ENCODE results near the gene GATA5.
A peak's percentile ranks its signal among the peaks of the same experiment; 100 is the strongest.
"Not testable (repeated sequence)": the region's sequence is repeated elsewhere in the genome, so short reads cannot be mapped to it uniquely, and the experiment has no call there.

Gene GATA5

DNA sequence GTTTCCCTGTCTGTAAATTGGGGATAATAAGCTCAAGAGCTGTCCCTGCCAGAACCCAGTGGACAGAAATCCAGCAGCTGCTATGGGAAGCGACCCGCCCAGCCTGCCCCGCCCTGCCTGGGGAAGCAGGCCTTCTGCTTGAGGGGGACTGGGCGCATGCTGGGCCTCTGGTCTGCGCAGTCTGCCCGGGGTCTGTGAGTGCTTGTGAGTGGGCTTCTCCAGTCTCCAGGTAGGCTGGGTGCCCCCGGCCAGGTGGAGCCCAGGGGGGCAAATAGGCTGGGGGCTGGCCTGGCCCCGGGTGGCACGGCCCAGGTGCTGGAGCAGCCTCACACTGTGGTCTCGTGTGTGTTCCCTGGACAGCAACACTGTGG, 47.8 kb downstream of the GATA5 start:
- peak overlapping the region; percentile 23; the same call in 1 of the 2 replicates for H3K4me3 ChIP-seq (ENCODE audit: low read depth, low read length)
- DNase-seq (ENCODE audit: low read depth) = no peak
- TF ChIP-seq, protein P1, sequence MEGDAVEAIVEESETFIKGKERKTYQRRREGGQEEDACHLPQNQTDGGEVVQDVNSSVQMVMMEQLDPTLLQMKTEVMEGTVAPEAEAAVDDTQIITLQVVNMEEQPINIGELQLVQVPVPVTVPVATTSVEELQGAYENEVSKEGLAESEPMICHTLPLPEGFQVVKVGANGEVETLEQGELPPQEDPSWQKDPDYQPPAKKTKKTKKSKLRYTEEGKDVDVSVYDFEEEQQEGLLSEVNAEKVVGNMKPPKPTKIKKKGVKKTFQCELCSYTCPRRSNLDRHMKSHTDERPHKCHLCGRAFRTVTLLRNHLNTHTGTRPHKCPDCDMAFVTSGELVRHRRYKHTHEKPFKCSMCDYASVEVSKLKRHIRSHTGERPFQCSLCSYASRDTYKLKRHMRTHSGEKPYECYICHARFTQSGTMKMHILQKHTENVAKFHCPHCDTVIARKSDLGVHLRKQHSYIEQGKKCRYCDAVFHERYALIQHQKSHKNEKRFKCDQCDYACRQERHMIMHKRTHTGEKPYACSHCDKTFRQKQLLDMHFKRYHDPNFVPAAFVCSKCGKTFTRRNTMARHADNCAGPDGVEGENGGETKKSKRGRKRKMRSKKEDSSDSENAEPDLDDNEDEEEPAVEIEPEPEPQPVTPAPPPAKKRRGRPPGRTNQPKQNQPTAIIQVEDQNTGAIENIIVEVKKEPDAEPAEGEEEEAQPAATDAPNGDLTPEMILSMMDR (IDR thresholded peaks at IDR 0.05; ENCODE audit: control insufficient read depth, extremely low read depth, insufficient read depth) = no peak

DNA sequence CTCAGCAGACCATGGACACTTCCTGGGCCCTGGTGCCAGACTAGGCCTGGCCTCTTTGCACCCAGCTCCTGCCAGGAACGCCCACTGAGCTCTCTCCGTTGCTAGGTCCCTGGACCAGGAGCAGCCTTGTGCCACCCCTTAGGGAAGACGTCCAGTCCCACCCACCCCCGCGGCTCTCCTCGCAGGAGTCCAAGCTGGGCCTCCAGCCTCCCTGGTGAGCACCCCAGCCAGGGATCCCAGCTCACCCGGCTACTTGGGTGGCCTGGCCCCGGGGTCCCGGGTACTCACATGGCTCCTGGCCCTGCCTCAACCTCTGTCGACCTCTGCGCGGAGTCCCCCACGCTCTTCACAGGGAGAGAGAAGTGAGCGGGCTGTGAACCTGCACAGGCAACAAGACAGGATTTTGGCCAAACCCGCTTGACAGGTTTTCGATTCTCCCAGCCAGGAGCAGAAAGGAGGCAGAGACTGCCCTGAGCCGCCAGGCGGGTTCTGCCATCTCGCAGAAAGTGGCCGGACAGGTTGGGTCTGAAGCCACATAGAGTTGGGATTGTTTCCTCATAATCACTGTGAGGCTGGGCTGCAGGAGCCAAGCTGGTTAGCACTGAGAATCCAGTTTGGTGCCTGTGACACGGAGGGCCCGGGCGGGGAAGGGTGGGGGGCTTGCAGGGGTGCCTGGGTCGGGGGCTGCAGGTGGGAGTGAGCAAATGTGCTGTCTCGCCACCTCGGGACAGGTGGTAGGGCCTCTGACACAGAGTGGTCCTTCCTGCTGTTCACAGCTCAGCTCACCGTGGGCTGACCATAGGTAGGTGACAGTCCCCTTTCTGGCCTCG, 48.4 kb downstream of the GATA5 start, which contains the start of gene RBBP8NL:
Gene RBBP8NL, minus strand, starts transcription at position 368 of the 830 bp plus-strand sequence. CDS start 7,892 bp downstream, outside the sequence.
- TF ChIP-seq, protein P1 (IDR thresholded peaks at IDR 0.05; ENCODE audit: control insufficient read depth, extremely low read depth, insufficient read depth) = peak; percentile 12; the same call in 1 of the 2 replicates
- peak within 1 kb of the TSS; percentile 67 for H3K4me3 ChIP-seq (ENCODE audit: low read depth, low read length)
- DNase-seq (ENCODE audit: low read depth) = peak; percentile 97

DNA sequence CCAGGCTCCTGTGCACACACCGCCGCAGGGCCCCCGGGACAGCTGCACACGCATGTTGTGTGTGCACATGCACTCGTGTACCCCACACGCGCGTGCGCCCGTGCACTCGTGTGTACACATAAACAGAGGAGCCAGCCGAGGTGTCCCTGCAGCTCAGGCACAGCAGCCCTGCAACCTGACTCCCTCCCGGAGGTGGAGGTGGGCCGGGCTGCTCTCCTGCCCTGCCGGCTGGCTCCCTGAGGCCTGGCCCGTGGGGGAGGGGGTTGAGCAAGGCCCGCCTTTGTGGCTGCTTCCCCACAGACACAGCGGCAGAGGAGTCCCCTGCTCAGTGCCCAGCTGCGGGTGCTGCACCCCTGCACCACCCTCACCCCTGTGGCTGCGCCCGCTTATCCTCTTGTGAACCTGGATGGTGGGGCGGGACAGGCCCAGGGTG, 49.1 kb downstream of the GATA5 start:
- DNase-seq (ENCODE audit: low read depth) = no peak
- H3K4me3 ChIP-seq (ENCODE audit: low read depth, low read length) = peak overlapping the region; percentile 67
- TF ChIP-seq, protein P1 (IDR thresholded peaks at IDR 0.05; ENCODE audit: control insufficient read depth, extremely low read depth, insufficient read depth) = no peak

DNA sequence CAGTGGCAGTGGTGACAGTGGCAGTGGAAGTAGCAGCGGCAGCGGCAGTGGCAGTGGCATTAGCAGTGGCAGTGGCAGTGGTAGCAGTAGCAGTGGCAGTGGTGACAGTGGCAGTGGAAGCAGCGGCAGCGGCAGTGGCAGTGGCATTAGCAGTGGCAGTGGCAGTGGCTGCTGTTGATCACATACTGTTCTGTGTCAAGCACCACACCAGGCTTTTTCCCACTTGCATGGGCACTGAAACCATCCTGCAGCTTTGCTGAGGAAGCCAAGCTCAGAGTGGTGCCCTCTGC, 49.8 kb downstream of the GATA5 start:
- H3K4me3 ChIP-seq (ENCODE audit: low read depth, low read length); DNase-seq (ENCODE audit: low read depth): not testable (repeated sequence)

DNA sequence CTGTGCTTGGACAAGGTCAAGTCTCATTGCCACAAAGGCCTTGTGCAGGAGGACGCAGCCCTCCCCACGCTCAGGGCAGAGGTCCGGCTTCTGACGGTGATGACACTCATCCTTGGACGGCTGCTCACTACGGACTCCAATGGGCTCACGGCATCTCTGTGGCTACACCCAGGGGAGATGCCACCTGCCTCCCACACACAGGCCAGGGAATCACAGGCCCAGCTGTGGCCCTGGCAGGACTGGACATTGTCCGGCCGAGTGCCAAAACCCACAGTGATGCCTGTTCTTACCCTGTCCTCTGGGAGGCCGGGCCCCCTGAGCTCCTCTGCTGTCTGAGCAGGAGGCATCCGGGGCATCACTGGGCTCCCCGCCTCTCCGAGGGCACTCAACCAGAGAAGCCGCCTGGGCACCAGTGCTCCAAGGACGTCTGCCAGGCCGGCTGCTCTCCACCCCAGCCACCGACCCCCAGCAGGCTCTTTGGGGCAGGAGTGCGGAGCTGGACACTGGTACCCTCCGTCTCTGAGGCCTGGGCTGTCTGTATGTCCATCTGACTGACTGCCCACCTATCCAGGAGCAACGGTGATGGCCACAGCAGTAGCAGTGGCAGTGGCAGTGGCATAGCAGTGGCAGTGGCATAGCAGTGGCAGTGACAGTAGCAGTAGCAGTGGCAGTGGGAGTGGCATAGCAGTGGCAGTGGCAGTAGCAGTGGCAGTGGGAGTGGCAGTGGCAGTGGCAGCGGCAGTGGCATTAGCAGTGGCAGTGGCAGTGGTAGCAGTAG, 50.3 kb downstream of the GATA5 start:
- H3K4me3 ChIP-seq (ENCODE audit: low read depth, low read length) = no peak overlapping the region
- no peak for DNase-seq (ENCODE audit: low read depth)
- TF ChIP-seq, protein P1 (IDR thresholded peaks at IDR 0.05; ENCODE audit: control insufficient read depth, extremely low read depth, insufficient read depth) = no peak

DNA sequence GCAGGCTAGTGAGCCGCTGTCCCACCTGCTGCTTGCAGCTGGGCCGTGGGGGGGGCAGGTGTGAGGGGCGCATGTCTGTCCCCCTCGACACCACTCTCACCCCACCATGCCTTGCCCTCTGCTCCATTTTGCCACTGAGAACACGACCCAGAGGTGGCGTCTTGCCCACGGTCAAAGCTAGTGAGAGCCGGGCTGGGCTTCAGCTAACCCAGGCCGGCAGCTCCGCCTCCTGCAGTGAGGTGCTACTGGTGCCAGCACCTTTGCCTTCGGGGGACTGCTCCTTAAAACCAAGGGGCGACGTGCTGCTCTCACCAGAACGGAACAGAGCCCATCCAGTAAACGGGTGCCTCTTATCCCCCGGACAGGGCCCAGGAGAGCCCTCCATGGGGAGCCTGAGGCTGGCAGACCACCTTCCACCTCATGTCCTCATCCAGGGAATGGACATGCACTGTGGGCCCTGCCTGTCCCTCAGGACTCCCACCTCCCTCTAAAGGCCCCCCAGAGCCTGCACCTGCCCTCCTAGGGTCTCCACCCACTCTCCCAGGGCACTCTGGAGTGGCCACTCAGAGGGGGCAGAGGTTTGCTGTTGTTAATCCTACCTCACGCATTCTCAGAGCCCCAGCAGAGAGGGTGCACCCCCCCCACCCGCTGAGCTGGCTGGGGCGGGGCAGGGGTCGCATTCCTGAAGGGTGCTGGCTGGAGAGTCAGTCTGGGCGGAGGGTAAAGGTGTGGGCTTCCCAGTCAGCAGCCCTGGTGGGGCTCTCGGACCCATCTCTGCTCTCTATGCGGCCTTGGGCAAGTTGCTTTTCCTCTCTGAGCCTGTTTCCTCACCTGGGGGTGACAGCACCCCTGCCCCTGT, 51.3 kb downstream of the GATA5 start:
- TF ChIP-seq, protein P1 (IDR thresholded peaks at IDR 0.05; ENCODE audit: control insufficient read depth, extremely low read depth, insufficient read depth) = no peak
- DNase-seq (ENCODE audit: low read depth) = no peak

DNA sequence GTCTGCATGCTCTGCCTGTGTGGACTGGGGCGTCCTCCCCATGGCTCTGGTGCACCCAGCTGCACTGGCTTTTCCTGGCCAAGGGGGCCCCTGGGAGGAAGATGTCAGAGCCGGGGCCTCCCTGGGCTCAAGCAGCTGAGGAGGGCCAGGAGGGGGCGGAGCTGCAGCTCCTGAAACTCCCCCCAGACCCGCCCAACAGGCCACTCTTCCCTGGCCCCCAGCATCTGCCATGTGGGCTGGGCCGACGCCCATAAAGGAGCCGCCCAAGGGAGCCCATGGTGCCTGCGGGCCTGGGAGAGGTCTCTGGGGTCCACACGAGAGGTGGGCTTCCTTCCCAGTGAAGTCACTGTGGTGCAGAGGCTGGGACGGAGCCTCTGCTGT, 52.5 kb downstream of the GATA5 start:
- TF ChIP-seq, protein P1 (IDR thresholded peaks at IDR 0.05; ENCODE audit: control insufficient read depth, extremely low read depth, insufficient read depth) = no peak
- no peak for DNase-seq (ENCODE audit: low read depth)
- H3K4me3 ChIP-seq (ENCODE audit: low read depth, low read length) = no peak overlapping the region

More for the DNA sequence above, 51.3 kb downstream of the GATA5 start:
- no peak overlapping the region for H3K4me3 ChIP-seq (ENCODE audit: low read depth, low read length)
